Endothelial cell (in vitro differentiated cells): ENCODE data around the gene NME4. TPM values are rescaled to one million over a fixed set of nuclear protein-coding genes. Genes with fewer than 3 reads are reported as not detected.
A peak's percentile ranks its signal among the peaks of the same experiment; 100 is the strongest.
"Not testable (repeated sequence)": the region's sequence is repeated elsewhere in the genome, so short reads cannot be mapped to it uniquely, and the experiment has no call there.

ENCODE experiments used
- DNase-seq: peaks from one replicate; pipeline ENCODE4 v3.0.0; 2021; ENCODE audit warnings: low spot score
- H3K27ac Mint-ChIP-seq: one replicate; pipeline ENCODE4 v1.8.0; 2021; ENCODE audit warnings: mixed read lengths, inconsistent platforms; ENCODE audit not compliant: unreplicated experiment
- H3K27me3 Mint-ChIP-seq: one replicate; pipeline ENCODE4 v1.8.0; 2021; ENCODE audit warnings: mild to moderate bottlenecking, moderate library complexity, mixed read lengths, inconsistent platforms; ENCODE audit not compliant: unreplicated experiment
- H3K36me3 Mint-ChIP-seq: one replicate; pipeline ENCODE4 v1.8.0; 2021; ENCODE audit warnings: mild to moderate bottlenecking, low read depth, mixed read lengths, inconsistent platforms; ENCODE audit not compliant: unreplicated experiment
- H3K4me1 Mint-ChIP-seq: one replicate; pipeline ENCODE4 v1.8.0; 2021; ENCODE audit warnings: mild to moderate bottlenecking, mixed read lengths, inconsistent platforms; ENCODE audit not compliant: unreplicated experiment
- H3K4me3 Mint-ChIP-seq: one replicate; pipeline ENCODE4 v1.8.0; 2021; ENCODE audit warnings: mild to moderate bottlenecking, mixed read lengths, inconsistent platforms; ENCODE audit not compliant: unreplicated experiment
- H3K9me3 Mint-ChIP-seq: one replicate; pipeline ENCODE4 v1.8.0; 2021; ENCODE audit warnings: mixed read lengths, inconsistent platforms; ENCODE audit not compliant: unreplicated experiment
- CTCF ChIP-seq: fragments of 200-600 bp; sonication (generic); IDR thresholded peaks from one replicate; pipeline ENCODE4 v1.5.0; 2021; ENCODE audit warnings: antibody characterized with exemption; ENCODE audit not compliant: unreplicated experiment
- total RNA-seq: library from RNA; stranded (reverse); fragmentation: NEBNext Ultra II Directional; extraction: Animal tissue kit (Norgen Biotek cat#: 25700); gene quantifications from one replicate; pipeline ENCODE4 v1.2.1, GENCODE V29; 2021; ENCODE audit not compliant: unreplicated experiment

NME4 gene
- total RNA-seq, 1 donor from 2014 or later: 139 TPM

- no peak for TF ChIP-seq CTCF
- Mint-ChIP-seq H3K4me3 (no peak overlapping the region), H3K27me3 (peaks cover 8% of the 10 kb centered on the region), H3K4me1 (peaks cover 3% of the 10 kb centered on the region), H3K27ac (no peak overlapping the region), H3K9me3 (no peaks in the 10 kb centered on the region), H3K36me3 (peaks cover 4% of the 10 kb centered on the region)
- DNase-seq: no peak
These were observed 19.5 kb upstream of the NME4 start for GRCh38 chr16:377419-377951.

GRCh38 chr16:378113-378820, 18.7 kb upstream of the NME4 start:
- DNase-seq, H3K27ac Mint-ChIP-seq, H3K36me3 Mint-ChIP-seq, H3K4me1 Mint-ChIP-seq, H3K9me3 Mint-ChIP-seq, H3K4me3 Mint-ChIP-seq: not testable (repeated sequence)
- peaks cover 16% of the 10 kb centered on the region for H3K27me3 Mint-ChIP-seq

GRCh38 chr16:378821-379182, 18.2 kb upstream of the NME4 start:
- H3K27me3 Mint-ChIP-seq: peaks cover 14% of the 10 kb centered on the region
- H3K36me3 Mint-ChIP-seq: no peaks in the 10 kb centered on the region
- no peaks in the 10 kb centered on the region for H3K9me3 Mint-ChIP-seq
- TF ChIP-seq CTCF: no peak
- no peak for DNase-seq
- H3K27ac Mint-ChIP-seq: no peak overlapping the region
- H3K4me3 Mint-ChIP-seq: no peak overlapping the region
- peaks cover 14% of the 10 kb centered on the region for H3K4me1 Mint-ChIP-seq

- Mint-ChIP-seq H3K27me3 (peaks cover 14% of the 10 kb centered on the region), H3K36me3 (no peaks in the 10 kb centered on the region), H3K4me1 (peaks cover 19% of the 10 kb centered on the region), H3K9me3 (no peaks in the 10 kb centered on the region), H3K27ac (no peak overlapping the region), H3K4me3 (no peak overlapping the region)
- no peak for DNase-seq
- TF ChIP-seq CTCF: no peak
These were observed 17.6 kb upstream of the NME4 start for GRCh38 chr16:379183-379960.

- TF ChIP-seq CTCF: no peak
- H3K27me3 Mint-ChIP-seq: peaks cover 14% of the 10 kb centered on the region
- H3K27ac Mint-ChIP-seq: peak overlapping the region; percentile 30
- peak overlapping the region; percentile 88 for H3K4me3 Mint-ChIP-seq
- H3K36me3 Mint-ChIP-seq: no peaks in the 10 kb centered on the region
- no peak for DNase-seq
- no peaks in the 10 kb centered on the region for H3K9me3 Mint-ChIP-seq
- H3K4me1 Mint-ChIP-seq: peaks cover 20% of the 10 kb centered on the region
These were observed 16.8 kb upstream of the NME4 start for GRCh38 chr16:379961-380761.
